ENCODE measurements around the gene THSD4.
"Not testable (repeated sequence)": the region's sequence is repeated elsewhere in the genome, so short reads cannot be mapped to it uniquely, and the experiment has no call there.

Gene THSD4

DNA sequence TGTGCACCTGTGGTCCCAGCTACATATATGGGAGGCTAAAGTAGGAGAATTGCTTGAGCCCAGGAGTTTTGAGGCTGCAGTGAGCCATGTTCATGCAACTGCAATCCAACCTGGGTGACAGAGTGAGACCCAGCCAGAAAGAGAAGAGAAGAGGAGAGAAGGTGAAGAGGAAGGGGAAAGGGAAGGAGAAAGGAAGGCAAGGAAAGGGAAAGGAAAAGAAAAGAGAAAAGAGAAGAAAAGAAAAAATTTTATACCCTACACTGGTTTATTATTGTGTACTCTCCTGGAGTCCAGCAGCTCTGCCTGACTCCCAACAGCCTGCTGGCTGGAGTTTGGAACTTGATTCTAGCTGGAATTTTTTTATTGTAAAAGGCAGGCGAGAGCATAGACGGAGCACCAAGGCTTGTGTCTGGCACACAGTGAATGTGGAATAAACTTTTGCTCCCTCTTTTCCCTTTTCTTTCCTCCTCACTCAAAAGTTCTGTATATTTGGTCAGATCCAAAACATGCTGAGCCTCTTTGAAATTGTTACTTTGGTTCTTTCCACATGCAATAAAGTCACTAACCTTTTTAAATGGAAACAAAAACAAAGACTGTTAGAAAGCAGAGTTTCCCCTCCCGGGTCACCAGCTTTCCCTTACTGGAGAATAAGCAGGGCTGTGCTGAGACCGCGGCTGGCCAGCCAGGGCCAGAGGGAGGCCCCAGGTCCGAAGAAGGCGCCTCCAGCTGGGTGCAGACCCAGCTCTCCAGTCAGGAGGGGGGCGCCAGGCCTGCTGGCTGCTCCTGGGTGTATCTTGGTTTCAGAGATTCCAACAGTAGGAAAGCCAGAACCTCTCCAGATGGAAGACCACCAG, 9.9 kb downstream of the THSD4 start:
- DNase-seq: no peak

DNA sequence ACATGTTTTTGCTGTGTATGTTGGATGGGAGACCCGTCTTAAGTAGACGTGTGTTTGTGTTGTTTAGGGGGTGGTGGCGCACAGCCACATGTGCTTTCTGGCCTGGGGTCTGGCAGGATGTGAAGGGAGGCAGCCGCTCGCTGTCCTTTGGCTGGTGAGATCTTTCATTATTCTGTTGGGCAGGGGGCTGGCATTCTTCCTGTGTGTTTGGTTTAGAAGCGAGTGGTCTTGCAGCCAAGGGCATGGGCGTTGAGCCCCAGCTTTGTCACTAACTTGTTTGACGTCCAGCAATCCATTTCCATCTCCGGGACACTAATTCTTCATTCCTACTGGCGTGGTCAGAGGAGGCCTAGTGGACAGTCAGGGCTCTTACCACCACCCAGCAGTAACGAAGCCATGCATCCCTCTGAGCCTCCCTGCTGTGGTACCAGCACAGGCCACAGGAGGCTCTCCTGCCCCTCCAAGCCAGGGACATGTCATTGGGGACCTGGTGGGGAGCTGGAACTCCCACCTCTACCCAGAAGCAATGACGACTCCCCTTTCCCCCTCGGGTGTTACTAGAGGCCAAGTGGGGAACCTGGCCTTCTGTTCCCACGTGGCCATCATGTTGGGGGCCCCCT, 10.7 kb downstream of the THSD4 start:
- no peak for DNase-seq

DNA sequence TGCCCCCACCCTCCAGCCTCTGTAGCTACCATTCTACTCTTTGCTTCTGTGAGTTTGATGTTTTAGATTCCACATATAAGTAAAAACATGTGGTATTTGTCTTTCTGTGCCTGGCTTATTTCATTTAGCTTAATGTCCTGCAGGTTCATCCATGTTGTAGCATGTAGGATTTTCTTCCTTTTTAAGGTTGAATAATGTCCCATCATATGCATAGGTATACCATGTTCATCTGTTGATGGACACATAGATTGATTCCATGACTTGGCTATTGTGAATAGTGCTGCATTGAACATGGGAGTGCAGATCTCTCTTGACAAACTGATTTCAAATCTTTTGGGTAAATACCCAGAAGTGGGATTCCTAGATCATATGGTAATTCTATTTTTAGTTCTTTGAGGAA, 11.8 kb downstream of the THSD4 start:
- no peak for DNase-seq

DNA sequence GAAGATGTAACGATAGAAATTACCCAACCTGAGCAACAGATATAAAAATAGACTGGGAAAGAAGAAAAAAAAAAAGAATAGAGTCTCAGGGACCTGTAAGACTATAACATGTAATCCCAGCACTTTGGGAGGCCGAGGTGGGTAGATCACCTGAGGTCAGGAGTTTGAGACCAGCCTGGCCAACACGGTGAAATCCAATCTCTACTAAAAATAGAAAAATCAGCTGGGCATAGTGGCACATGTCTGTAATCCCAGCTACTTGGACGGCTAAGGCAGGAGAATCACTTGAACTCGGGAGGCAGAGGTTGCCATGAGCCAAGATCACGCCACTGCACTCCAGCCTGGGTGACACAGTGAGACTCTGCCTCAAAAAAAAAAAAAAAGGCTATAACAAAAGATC, 12.9 kb downstream of the THSD4 start:
- DNase-seq: not testable (repeated sequence)

DNA sequence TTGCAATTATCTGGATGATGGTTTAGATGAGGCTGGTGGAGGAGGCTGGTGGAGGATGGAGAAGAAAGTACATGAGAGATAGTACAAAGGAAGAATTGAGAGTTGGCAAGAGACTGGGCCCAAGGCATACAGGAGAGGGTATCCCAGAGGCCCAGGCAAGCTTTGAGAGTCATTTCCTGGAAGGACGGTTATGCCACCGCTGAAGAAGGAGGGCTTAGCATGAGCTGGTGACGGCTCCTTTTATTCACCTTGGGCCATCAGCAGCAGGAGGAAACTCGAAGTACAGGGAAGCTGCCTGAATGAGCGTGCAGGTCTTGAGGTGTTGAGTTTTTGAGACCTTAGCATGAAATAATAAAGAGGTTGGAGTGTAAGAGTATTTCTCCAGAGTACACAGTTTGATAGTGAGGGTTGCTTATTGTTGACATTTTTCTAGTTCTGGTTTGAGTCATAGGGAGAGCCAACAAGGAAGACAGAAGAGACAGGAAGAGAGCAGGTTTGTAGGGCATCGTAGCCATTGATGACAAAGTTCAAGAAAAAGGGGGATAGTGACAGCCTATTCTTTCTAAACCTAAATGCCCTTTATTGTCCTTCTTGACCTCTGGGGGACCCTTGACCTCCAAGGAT, 13.8 kb downstream of the THSD4 start:
- DNase-seq: no peak

DNA sequence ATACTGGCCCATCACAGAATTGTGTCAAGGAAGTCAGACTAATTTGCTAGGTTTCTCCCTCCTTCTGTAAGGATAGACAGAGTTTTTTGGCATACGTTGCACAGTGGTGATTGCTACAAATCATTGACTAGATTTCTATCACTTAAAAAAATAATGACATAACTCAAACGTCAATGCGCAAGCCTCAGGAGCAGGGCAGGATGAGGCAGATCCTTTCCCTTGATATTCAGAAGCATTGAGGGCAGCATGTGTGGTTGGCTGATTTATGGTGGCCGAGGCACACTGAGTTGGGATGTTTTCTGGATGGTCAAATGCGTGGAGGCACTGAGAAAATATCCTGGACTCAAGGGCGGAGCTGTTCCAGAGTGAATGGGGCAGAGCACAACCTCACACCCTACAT, 14.4 kb downstream of the THSD4 start:
- DNase-seq: no peak

DNA sequence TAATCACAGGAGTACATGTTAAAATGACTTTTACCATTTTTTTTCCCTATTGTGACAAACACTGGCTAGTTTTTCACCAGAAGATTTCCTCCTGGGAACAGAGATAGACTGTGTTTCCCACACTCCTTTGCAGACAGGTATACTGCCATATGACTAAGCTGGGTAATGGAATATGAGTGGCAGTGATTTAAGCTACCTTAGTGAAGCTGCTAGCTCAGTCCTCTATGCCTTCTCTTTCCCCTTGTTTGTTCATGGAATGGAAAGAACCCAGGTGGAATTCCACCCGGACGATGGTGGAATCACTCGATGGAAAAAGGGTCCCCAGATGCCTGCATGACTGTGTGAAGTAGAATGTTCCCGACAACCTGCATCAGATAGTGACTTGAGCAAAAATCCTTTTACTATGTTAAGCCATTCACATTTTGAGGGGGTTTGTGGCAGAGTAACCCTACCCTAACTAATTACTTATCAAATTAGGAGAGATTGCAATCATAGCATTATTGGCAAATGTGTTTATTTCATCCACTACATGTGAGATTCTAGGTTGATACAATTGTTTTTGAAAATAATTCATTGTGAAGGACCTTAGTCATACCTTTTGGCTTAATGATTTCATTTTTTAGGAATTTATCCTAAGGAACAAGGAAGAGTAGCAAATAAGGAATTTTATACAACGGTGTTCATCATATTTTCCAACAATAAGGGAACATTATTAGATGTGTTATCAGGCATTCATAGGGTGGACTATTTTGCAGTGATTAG, 16.5 kb downstream of the THSD4 start:
- no peak for DNase-seq

DNA sequence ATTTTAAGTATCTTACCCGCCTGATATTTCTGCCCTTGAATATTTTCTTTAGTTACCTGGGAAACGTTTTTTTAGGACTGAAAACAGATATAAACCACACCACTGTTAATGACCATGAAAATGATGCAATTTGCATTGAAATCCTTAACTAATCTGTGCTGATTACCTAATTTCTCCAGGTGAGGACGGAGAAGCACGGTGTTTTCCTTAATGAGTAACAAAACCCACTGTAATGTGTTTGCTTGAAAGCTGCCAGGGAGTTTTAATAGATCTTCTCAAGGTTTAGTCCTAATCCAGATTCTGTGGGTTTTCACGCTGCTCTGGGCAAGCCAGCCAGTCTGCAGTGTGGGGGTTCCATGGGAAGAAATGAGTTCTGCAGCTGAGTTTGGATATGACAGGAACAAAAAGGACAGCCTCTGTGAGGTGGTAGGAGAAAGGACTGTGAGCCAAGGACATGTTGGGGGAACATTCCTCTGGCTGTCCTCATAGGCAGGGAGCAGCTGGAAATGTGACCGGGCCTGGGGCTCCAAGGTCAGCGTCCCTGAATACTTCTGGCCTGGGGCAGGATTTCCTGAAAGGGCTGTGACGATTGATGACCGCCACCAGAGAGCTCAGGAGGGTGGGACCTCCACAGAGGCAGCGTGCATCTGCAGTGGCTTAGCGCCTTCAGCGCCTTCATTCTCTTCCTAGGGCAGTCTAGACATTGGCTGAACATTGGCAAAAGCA, 18.6 kb downstream of the THSD4 start:
- no peak for DNase-seq

DNA sequence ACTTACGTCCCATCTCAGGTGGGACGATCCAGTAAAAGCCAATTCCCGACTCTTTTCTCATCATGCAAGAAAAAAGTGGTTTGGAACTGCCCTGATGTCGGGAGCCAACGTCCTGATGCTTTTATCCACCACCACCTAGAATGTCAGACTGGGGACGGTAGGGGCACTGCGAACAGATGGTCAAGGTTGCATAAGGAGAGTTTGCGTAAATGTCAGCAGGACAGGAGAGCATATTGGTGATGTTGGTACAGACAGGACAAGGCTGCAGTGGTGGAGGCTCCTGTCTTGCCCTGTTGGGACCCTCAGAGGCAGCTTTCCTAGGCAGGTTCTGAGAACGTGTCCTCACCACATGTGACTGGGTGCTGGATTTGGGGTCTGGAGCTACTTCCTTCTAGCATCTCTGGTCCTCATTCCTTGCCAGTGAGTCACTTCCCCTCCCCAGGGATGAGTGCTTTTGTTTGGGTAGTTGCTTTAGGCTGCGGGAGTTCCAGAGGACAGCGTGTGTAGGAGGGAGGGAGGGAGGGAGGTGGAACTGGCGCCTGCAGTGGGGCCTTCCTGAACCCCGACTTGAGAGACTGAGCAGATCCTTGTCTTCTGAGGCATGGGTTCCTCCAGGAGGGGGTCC, 21.0 kb downstream of the THSD4 start:
- DNase-seq: no peak

DNA sequence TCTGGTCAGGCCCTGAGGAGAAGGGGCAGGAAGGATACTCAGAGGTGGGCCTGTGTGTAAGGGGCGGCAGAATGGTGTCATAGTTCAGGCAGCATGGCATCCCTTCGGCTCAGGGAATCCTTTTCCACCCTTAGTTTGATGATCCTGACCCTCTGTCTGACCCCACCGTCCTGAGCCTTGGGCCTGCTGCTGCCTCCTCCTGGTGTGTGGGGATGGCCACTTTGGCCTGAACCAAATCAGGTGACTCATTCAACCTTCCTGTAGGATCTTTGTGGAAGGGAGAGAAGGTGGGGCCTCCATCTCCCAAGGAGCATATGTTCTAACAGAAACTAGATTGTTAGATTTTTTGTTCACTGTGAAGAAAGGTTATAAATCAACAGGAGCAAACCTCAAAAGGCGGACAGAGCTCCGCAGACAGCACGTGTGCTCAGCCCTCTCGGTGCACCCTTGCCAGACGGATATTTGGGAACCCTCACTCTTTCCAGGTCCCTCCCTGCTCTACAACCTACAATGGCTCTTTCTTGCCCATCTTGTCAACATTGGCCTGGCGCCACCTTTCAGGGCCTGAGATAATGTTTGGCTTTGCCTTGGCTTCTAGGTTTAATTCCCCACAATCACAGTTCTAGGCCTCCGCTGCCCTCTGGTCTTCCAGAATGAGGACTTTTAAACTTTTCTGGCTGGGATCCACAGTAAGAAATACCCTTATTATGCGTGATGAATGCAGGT, 21.7 kb downstream of the THSD4 start:
- DNase-seq: no peak

DNA sequence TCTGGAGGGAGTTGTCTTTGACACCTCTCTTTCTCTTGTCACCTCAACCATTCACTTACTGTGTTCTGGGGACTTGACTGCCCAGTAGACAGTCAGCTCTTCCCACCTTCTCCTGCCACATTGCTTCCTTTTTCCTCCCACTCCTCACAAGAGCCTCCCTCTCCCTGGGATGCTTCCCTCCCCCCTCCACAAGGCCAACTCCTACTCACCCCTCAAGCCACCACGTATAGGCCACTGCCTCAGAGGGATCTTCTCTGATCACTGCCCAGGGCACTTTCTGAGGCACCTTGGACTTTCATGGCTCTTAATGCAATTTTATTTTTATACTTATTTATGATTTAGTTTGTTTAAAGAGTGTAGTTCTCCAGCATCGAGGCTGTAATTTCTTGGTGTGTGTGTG, 23.2 kb downstream of the THSD4 start:
- DNase-seq: no peak

DNA sequence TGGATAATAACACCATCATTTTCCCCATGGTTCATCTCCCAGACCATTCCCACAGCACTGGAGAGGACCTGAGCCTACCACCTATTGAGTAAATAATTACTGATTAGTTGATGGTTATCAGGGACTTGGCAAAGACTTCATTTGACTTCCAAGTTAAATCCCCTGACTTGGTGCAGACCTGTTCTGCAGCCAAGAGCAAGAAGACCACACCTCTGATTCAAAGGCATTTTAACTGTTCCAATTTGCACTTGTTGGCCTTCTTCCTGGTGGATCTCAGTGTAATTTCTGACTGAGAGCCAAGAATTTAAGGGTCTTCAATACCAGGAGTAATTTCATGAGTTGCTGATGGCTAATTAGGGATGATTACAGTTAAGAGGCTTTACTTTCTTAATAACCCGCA, 24.0 kb downstream of the THSD4 start:
- DNase-seq: no peak

DNA sequence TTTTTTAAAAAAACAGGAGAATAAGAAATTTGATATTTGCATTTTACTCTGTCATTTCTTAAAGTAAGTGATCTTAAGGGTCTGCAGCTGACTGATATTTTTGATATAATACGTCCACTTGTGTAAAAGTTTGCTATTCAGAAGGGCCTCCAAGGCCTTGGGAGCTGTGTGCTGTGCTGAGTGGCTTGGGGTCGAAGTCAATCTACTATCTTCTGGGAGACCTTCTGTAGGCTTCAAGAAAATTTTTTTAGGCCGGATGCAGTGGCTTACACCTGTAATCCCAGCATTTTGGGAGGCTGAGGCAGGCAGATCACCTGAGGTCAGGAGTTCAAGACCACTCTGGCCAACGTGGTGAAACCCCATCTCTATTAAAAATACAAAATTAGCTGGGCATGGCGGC, 26.3 kb downstream of the THSD4 start:
- no peak for DNase-seq

DNA sequence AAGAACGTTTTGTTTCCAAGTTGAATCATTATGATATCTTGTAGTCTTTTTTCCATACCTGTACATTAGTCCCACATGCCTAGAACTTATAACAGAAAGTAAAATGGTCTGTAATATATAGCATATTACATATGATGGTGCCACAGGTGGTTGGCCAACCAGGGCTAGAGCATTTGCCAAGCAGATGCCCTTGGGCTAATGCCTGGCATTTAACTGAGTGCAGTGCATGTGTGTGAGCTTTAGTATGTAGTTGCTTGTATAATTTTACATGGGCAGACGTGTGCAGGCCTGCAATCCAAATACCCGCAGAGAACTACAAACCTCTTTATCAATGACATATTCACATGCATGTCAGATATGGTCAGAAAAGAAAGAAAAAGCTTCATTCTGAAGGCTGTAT, 27.5 kb downstream of the THSD4 start:
- DNase-seq: no peak

DNA sequence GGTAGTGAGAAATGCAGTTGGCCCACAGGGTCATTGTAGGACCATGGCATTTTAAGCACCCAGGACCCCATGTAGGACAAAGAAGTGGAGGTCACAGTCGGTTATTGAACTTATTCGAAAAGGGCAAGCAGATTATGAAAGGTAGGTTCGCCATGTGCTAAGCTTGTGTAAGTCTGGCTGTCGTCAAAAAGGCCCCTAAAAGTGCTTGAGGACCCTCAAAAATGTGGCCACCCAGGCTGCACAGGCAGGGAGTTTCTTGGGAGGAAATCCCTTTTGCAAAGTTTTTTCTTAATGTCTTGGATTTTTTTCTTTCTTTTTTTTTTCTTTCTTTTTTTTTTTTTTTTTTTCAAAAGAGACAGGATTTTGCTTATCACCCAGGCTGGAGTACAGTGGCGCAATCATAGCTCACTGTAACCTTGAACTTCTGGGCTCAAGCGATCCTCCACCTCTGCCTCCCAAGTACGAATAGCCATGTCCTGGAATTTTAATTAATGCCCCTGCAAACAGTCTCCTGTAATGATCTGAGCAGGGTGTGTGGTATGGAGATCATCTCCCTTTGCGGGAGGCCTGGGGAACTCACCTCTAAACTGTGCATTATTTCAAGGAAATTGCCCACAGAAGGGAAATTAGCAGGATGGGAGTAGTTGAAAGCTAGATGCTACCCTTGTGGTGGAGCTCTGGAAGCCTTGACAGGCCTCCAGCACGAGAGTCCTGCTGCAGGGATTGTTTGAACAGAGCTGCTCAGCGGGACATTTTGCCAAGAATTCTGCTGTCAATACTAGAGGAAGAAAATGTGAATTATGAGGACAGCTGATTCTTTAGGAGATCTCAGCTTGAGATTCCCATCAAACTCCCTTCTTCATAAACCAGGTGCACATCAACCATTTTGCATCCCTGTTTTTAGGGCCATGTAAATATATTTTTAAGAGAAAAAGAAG, 28.4 kb downstream of the THSD4 start:
- DNase-seq: no peak

DNA sequence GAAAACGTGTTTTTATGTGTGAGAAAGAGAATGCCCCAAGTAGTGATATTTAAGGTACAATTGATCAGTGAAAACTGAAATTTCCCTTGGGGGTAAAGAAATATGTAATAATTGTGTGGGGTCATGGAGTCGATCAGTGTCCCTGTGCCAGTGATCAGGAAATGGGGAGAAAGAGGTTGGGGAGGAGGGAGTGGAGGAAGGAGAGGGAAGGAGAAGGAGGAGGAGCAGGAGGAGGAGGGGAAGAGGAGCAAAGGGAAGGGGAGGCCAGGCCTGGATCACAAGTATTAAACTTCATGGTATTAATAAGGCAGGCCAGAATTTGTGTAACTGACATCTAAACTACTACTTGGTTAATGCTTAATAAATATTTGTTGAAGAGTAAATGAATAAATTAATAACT, 30.4 kb downstream of the THSD4 start:
- DNase-seq: no peak

DNA sequence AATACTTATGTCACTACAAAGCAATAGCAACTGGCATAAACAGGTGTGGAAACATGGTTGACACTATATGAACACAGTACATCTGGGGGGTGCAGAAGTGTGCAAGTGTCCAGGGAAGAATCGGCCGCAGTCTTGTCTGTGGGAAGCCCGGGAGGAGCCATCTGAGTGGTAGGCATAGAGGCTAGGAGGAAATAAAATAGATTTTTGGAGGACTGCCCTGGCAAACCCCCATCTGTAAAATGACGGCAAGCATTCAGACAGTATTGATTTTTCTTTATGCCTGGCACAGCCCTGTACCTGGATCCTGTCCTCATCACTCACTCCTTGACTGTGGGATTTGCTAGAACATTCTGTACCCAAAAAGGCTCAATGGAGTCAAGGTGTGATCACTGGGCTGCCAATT, 31.3 kb downstream of the THSD4 start:
- peak; percentile 54 for DNase-seq

DNA sequence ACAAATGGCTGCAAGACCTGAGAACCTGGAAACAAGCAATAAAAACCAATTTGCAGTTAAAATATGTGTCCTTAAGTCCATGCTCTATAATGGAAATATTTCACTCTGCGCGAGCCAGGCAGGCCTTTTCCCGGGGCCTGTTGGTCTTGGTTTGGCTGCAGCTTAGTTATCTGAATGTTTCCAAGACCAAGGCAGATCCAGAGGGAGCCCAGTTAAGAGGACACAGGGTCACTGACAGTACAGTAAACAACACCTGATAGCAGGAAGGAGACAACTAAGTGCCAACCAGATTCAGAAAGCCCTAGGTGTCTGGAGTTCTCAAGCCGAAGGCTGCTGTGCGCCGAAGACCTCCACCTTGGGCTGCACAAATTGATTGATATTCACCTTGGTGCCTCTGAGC, 32.8 kb downstream of the THSD4 start:
- DNase-seq: no peak

DNA sequence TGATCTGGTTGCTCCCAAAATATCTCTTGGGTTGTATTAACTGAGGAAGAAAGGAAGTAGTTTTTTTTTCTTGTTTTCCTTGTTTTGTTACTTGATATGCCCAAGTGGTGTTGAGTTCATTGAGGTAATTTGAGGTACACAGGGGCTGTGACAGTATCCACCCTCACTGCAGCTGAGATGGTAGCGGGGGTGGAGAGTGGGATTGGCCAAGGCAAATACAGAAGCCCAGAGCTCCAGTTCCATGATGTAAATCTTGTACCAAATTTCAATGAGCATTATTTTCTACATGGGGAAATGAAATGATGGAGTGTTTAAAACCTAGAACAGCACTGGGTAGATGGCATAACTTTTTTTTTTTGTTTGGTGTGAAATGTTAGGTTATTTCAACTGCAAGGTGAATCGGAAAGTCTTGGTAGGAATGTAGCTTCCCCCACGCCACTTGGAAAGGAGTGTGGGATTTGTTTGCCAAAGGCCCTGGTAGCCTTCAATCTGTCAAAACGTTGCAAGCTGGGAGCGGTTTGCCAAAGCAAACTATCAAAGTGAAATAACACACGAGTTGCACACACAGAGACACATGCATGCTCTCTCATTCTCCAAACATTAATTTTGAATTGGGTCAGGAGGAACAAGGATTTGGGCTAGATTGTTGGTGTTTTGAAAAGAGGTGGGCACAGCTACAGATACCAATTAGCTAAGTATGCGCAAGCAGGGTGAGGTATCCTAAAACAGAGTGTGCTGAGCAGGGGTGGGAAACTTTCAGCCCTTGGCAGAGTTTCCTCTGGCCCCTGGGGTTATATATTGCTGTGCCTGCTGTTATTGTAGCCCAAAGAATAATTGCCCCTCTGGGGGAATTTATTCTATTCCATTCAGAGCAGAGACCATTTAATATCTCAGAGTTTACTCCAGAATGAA, 34.6 kb downstream of the THSD4 start:
- DNase-seq: peak; percentile 1
